GM21515 (cell line): ENCODE data around the gene STT3A.

Experiments used
- ATAC-seq: cut with Tn5 transposase; IDR thresholded peaks from one replicate; pipeline ENCODE4 v1.9.1; 2021; ENCODE audit not compliant: unreplicated experiment

The STT3A gene

DNA sequence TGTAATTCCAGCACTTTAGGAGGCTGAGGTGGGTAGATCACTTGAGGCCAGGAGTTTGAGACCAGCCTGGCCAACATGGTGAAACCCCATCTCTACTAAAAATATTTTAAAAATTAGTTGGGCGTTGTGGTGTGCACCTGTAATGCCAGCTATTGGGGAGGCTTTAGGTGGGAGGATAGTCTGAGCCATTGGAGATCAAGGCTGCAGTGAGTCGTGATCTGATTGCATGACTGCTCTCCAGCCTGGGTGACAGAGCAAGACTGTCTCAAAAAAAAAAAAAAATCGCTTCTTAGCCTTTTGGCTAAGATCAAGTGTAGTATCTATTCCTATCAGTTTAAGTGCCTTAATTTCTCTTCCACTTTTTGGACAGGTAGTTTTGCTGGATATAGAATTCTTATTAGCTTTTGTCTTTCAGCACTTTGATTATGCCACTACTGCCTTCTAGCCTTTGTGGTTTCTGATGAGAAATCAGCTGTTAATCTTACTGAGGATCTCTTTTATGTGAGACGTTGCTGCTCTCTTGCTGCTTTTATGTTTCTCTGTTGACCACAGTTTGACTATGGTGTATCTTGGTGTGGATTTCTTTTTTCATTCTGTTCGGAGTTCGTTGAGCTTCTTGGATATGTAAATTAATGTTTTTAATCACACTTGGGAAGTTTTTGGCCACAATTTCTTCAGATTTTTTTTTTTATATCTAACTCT, 57.0 kb downstream of the STT3A start:
- no peak for ATAC-seq

DNA sequence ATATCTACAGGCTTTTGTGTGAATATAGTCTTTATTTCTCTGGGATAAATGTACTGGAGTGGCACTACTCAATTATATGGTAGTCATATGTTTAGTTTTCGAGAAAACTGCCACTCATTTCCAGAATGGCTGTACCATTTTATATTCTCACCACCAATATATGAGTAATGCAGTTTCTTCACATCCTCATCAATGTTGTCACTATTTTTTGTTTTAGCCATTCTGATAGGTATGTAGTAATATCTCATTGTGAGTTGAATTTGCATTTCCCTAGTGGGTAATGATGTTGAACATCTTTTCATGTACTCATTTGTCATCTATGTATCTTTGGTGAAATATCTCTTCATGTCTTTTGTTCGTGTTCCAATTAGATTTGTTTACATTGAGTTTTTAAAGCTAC, 70.0 kb downstream of the STT3A start:
- ATAC-seq, result no peak

- ATAC-seq, result no peak
Observed at GRCh38 chr11:125663910-125664309, 71.3 kb downstream of the STT3A start.

DNA sequence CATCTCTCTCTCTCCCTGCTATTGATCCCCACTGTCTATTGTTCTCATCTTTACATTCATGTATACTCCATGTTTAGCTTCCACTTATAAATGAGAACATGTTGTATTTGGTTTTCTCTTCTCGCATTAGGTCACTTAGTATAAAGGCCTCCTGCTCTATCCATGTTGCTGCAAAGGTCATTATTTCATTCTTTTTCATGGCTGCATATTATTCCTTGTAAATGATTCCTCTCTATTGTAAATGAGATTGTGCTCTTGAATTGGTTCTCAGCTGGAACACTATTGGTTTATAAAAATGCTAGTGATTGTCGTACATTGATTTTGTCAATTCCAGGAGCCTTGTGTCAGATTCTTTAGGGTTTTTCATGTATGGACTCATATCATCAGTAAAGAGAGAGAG, 74.5 kb downstream of the STT3A start:
- ATAC-seq, result no peak

DNA sequence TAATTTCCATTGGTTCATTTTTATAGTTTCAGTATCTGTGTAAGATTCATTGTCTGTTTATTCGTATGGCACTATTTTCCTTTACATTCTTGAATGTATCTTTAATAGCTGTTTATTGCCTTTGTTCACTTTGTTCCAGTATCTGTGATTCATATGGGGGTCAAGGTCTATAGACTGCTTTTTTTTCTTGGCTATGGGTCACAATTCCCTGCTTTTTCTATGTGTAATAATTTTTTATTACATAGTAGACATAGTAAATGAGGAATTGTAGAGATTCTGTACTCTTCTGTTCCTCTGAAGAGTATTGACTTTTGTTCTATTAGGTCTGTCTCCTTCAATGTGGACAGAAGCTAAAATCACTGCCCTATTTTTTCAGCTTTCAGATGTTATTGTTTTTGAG, 77.5 kb downstream of the STT3A start:
- no peak for ATAC-seq

GRCh38 chr11:125671561-125671960, 78.9 kb downstream of the STT3A start:
- no peak for ATAC-seq
